Measurements from ENCODE around the gene UBE2N.

GRCh38 chr12:93425736-93426411, 15.9 kb downstream of the UBE2N start:
- TF ChIP-seq EZH2 (IDR thresholded peaks at IDR 0.05) (no peak), POLR2AphosphoS5 (IDR thresholded peaks at IDR 0.05; ENCODE audit: borderline replicate concordance, low read depth, low read length) (no peak)

All from SK-N-MC (cell line).